Measurements from ENCODE around the gene SLC22A7.

GRCh38 chr6:43339168-43339567 lies 41.1 kb downstream of the SLC22A7 start:
- TF ChIP-seq CTCF (IDR thresholded peaks at IDR 0.05; ENCODE audit: insufficient read depth, low read length, poor library complexity, severe bottlenecking): no peak
- no peak for TF ChIP-seq EZH2phosphoT487 (conservative IDR thresholded peaks at IDR 0.05; ENCODE audit: low read length)
